Keratinocyte (primary cell): ENCODE measurements around the gene DAPK2. TPM values are rescaled to one million over a fixed set of nuclear protein-coding genes. Genes with fewer than 3 reads are reported as not detected.

Source experiments
- DNase-seq: peaks from one replicate; pipeline ENCODE4 v3.0.0-alpha.2; 2011; ENCODE audit warnings: low read depth, missing footprints, low spot score
- FAIRE-seq: peaks from 2 replicates; lab custom pipeline; 2011; peaks lifted over from hg19 to GRCh38; lab: Jason Lieb, UNC
- H2AFZ ChIP-seq: 2 replicates; pipeline ENCODE4 v1.6.0; 2012; ENCODE audit warnings: low read length, control low read depth, inconsistent platforms; ENCODE audit not compliant: control insufficient read depth
- H3K27ac ChIP-seq: 2 replicates; pipeline ENCODE4 v1.5.1; 2011; ENCODE audit warnings: low read length; ENCODE audit not compliant: control insufficient read depth, insufficient read depth
- H3K27me3 ChIP-seq: 3 replicates; pipeline ENCODE4 v1.6.0; 2011; ENCODE audit warnings: low read length; ENCODE audit not compliant: control insufficient read depth, insufficient read depth; ENCODE audit errors: extremely low read depth
- H3K36me3 ChIP-seq, 2 experiments: 2 replicates in 1 of 2; 3 replicates in 1 of 2; pipeline ENCODE4 v1.5.1; 2011; ENCODE audit warnings: low read length in 2 of 2, mild to moderate bottlenecking in 1 of 2; ENCODE audit not compliant: control insufficient read depth in 2 of 2, insufficient read depth in 2 of 2; ENCODE audit errors: extremely low read depth in 1 of 2
- H3K4me1 ChIP-seq: 3 replicates; pipeline ENCODE4 v1.5.1; 2011; ENCODE audit warnings: low read length; ENCODE audit not compliant: control insufficient read depth, insufficient read depth; ENCODE audit errors: extremely low read depth
- H3K4me2 ChIP-seq: 3 replicates; pipeline ENCODE4 v1.6.0; 2011; ENCODE audit warnings: low read depth, low read length; ENCODE audit not compliant: control insufficient read depth, insufficient read depth; ENCODE audit errors: extremely low read depth
- H3K4me3 ChIP-seq, 3 experiments: fragments of 200-600 bp in 1 of 3; sonication (generic) in 1 of 3; 2 replicates in 2 of 3; 3 replicates in 1 of 3; pipeline ENCODE4 v1.5.1; 2011 to 2016; ENCODE audit warnings: low read length in 3 of 3, mild to moderate bottlenecking in 3 of 3, control low read depth in 2 of 3, inconsistent platforms in 1 of 3, low read depth in 1 of 3, mixed read lengths in 1 of 3, mixed run types in 1 of 3, moderate library complexity in 1 of 3; ENCODE audit not compliant: control insufficient read depth in 2 of 3, insufficient read depth in 2 of 3; ENCODE audit errors: extremely low read depth in 1 of 3
- H3K79me2 ChIP-seq: 2 replicates; pipeline ENCODE4 v1.6.0; 2012; ENCODE audit warnings: low read length; ENCODE audit not compliant: control insufficient read depth, insufficient read depth
- H3K9ac ChIP-seq: 3 replicates; pipeline ENCODE4 v1.6.0; 2011; ENCODE audit warnings: low read length; ENCODE audit not compliant: control insufficient read depth, insufficient read depth; ENCODE audit errors: extremely low read depth
- H3K9me1 ChIP-seq: 3 replicates; pipeline ENCODE4 v1.6.0; 2011; ENCODE audit warnings: low read length; ENCODE audit not compliant: control insufficient read depth, insufficient read depth; ENCODE audit errors: extremely low read depth
- H3K9me3 ChIP-seq: 2 replicates; pipeline ENCODE4 v1.5.1; 2012; ENCODE audit warnings: low read depth, low read length; ENCODE audit not compliant: control insufficient read depth
- H4K20me1 ChIP-seq: 3 replicates; pipeline ENCODE4 v1.6.0; 2011; ENCODE audit warnings: low read length; ENCODE audit not compliant: control insufficient read depth, insufficient read depth; ENCODE audit errors: extremely low read depth
- EZH2 ChIP-seq: IDR thresholded peaks from one replicate; pipeline ENCODE4 v1.6.1; 2012; ENCODE audit warnings: inconsistent platforms, mild to moderate bottlenecking, low read length, moderate library complexity
- dilution Hi-C: fragments of 300-500 bp; cut with MboI; formaldehyde crosslinking; loops from one replicate; pipeline ENCODE4 v1.7.0; 2020; ENCODE audit warnings: low sequenced_read_pairs; ENCODE audit not compliant: extremely low pct_ligation_motif_present
- polyA plus RNA-seq, 5 experiments: library from polyadenylated mRNA; depleted of rRNA in 3 of 5; stranded (reverse) in 3 of 5; stranded (forward) in 1 of 5; unstranded in 1 of 5; fragments of >200 nt; gene quantifications; 1 replicate in 1 of 5; 2 replicates in 3 of 5; 3 replicates in 1 of 5; pipeline versions ENCODE4 v1.2.1 to v1.2.3, GENCODE V29; 2011 to 2012; ENCODE audit warnings: missing spikeins in 2 of 5, low read depth in 1 of 5, low replicate concordance in 1 of 5
- TF ChIP-seq, protein P1 (sequence below), 3 experiments: IDR thresholded peaks in 1 of 3; conservative IDR thresholded peaks in 1 of 3; optimal IDR thresholded peaks in 1 of 3; 2 replicates in 2 of 3; 3 replicates in 1 of 3; pipeline versions ENCODE3 to v1.5.1; 2011; ENCODE audit warnings: low read length in 3 of 3, mild to moderate bottlenecking in 3 of 3, moderate library complexity in 2 of 3, control low read depth in 1 of 3, inconsistent platforms in 1 of 3; ENCODE audit not compliant: insufficient read depth in 2 of 3; ENCODE audit errors: extremely low read depth in 1 of 3

Gene DAPK2
- polyA plus RNA-seq, 1 donor (not counting 4 experiments of a cell fraction or from before 2014, with no cell fraction given): 1.4 TPM

GRCh38 chr15:64051407-64052259 is 5.3 kb upstream of the DAPK2 start:
- Histone ChIP-seq H3K79me2 (no peaks in the 10 kb centered on the region), H3K27ac (peak overlapping the region; percentile 31), H3K27me3 (peaks cover 5% of the 10 kb centered on the region), H3K9me1 (no peaks in the 10 kb centered on the region), H3K4me1 (no peaks in the 10 kb centered on the region), H3K4me2 (no peak overlapping the region), H4K20me1 (no peaks in the 10 kb centered on the region), H3K4me3 (no peak overlapping the region), H2AFZ (peak overlapping the region; percentile 72), H3K9ac (no peak overlapping the region), H3K9me3 (no peaks in the 10 kb centered on the region), H3K36me3 (no peaks in the 10 kb centered on the region)
- TF ChIP-seq, protein P1, sequence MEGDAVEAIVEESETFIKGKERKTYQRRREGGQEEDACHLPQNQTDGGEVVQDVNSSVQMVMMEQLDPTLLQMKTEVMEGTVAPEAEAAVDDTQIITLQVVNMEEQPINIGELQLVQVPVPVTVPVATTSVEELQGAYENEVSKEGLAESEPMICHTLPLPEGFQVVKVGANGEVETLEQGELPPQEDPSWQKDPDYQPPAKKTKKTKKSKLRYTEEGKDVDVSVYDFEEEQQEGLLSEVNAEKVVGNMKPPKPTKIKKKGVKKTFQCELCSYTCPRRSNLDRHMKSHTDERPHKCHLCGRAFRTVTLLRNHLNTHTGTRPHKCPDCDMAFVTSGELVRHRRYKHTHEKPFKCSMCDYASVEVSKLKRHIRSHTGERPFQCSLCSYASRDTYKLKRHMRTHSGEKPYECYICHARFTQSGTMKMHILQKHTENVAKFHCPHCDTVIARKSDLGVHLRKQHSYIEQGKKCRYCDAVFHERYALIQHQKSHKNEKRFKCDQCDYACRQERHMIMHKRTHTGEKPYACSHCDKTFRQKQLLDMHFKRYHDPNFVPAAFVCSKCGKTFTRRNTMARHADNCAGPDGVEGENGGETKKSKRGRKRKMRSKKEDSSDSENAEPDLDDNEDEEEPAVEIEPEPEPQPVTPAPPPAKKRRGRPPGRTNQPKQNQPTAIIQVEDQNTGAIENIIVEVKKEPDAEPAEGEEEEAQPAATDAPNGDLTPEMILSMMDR (optimal IDR thresholded peaks at IDR 0.05 in 1 of 3, IDR thresholded peaks at IDR 0.05 in 1 of 3, conservative IDR thresholded peaks at IDR 0.05 in 1 of 3; ENCODE audit: extremely low read depth in 1 of 3, insufficient read depth in 2 of 3, low read length in 3 of 3): no peak
- TF ChIP-seq EZH2: no peak
- DNase-seq: no peak
- no peak for FAIRE-seq
- dilution Hi-C loops: no loop called here

- Histone ChIP-seq H3K9ac (no peak overlapping the region), H3K4me1 (no peaks in the 10 kb centered on the region), H3K36me3 (no peaks in the 10 kb centered on the region), H3K27me3 (peaks cover 5% of the 10 kb centered on the region), H3K27ac (no peak overlapping the region), H3K9me3 (no peaks in the 10 kb centered on the region), H3K79me2 (no peaks in the 10 kb centered on the region), H4K20me1 (no peaks in the 10 kb centered on the region), H2AFZ (no peak overlapping the region), H3K4me3 (no peak overlapping the region), H3K9me1 (no peaks in the 10 kb centered on the region), H3K4me2 (no peak overlapping the region)
- DNase-seq (no peak), FAIRE-seq (no peak)
- dilution Hi-C loops: no loop called here
- no peak for TF ChIP-seq EZH2
- TF ChIP-seq, protein P1 (optimal IDR thresholded peaks at IDR 0.05 in 1 of 3, IDR thresholded peaks at IDR 0.05 in 1 of 3, conservative IDR thresholded peaks at IDR 0.05 in 1 of 3; ENCODE audit: extremely low read depth in 1 of 3, insufficient read depth in 2 of 3, low read length in 3 of 3): no peak
Measured at GRCh38 chr15:64051093-64051402, 4.8 kb upstream of the DAPK2 start.
